OCI-LY7 (cell line): ENCODE data around the gene PM20D1.

ENCODE experiments used
- CTCF ChIP-seq: fragments of 200-600 bp; sonication (generic); conservative IDR thresholded peaks from 2 replicates; pipeline ENCODE4 v1.5.1; 2014; ENCODE audit warnings: mild to moderate bottlenecking, antibody characterized with exemption, low read length, moderate library complexity, mixed read lengths
- EZH2phosphoT487 ChIP-seq: fragments of 200-600 bp; sonication (generic); IDR thresholded peaks from 2 replicates; pipeline ENCODE4 v1.6.1; 2018; ENCODE audit warnings: low read depth, borderline replicate concordance, mild to moderate bottlenecking, mixed run types, antibody characterized with exemption, low read length, moderate library complexity, mixed read lengths

GRCh38 chr1:205843036-205843859 lies 6.7 kb downstream of the PM20D1 start:
- TF ChIP-seq EZH2phosphoT487 (no peak), CTCF (no peak)
